ENCODE results near the gene PITPNM2.

- TF ChIP-seq, protein P1, sequence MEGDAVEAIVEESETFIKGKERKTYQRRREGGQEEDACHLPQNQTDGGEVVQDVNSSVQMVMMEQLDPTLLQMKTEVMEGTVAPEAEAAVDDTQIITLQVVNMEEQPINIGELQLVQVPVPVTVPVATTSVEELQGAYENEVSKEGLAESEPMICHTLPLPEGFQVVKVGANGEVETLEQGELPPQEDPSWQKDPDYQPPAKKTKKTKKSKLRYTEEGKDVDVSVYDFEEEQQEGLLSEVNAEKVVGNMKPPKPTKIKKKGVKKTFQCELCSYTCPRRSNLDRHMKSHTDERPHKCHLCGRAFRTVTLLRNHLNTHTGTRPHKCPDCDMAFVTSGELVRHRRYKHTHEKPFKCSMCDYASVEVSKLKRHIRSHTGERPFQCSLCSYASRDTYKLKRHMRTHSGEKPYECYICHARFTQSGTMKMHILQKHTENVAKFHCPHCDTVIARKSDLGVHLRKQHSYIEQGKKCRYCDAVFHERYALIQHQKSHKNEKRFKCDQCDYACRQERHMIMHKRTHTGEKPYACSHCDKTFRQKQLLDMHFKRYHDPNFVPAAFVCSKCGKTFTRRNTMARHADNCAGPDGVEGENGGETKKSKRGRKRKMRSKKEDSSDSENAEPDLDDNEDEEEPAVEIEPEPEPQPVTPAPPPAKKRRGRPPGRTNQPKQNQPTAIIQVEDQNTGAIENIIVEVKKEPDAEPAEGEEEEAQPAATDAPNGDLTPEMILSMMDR (IDR thresholded peaks at IDR 0.05 in 2 of 3, conservative IDR thresholded peaks at IDR 0.05 in 1 of 3; ENCODE audit: insufficient read depth in 2 of 3, low read depth in 1 of 3, low read length in 3 of 3): no peak
- no peak for TF ChIP-seq CREB1 (IDR thresholded peaks at IDR 0.05)
- no peak for TF ChIP-seq CREB1 (CRISPR knock-in tag; IDR thresholded peaks at IDR 0.05)
- TF ChIP-seq, protein P2, sequence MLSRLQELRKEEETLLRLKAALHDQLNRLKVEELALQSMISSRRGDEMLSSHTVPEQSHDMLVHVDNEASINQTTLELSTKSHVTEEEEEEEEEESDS (CRISPR knock-in tag; IDR thresholded peaks at IDR 0.05): no peak
- no peak for TF ChIP-seq SNRNP70 (optimal IDR thresholded peaks at IDR 0.05; ENCODE audit: low read depth, low read length)
- no peak for TF ChIP-seq EZH2 (IDR thresholded peaks at IDR 0.05; ENCODE audit: borderline replicate concordance, low read depth, low read length)
These were observed 49.0 kb upstream of the PITPNM2 start for GRCh38 chr12:123199936-123200335.

All from K562 (cell line).